Measurements from ENCODE around the gene SUN5.
"Not testable (repeated sequence)": the region's sequence is repeated elsewhere in the genome, so short reads cannot be mapped to it uniquely, and the experiment has no call there.

Gene SUN5

GRCh38 chr20:32960849-32961731, 43.1 kb downstream of the SUN5 start:
- Histone ChIP-seq H3K4me3 (replicated peaks; ENCODE audit: low read depth, low read length) (no peak overlapping the region), H3K27me3 (replicated peaks; ENCODE audit: control insufficient read depth, insufficient read depth, low read length) (no peaks in the 10 kb centered on the region), H3K36me3 (ENCODE audit: control insufficient read depth, insufficient read depth, low read length) (no peaks in the 10 kb centered on the region)
- no peak for DNase-seq (ENCODE audit: extremely low read depth, insufficient read length)
- no peak for TF ChIP-seq CTCF (IDR thresholded peaks at IDR 0.05; ENCODE audit: insufficient read depth, low read length, poor library complexity, severe bottlenecking)

- H3K36me3 ChIP-seq (ENCODE audit: control insufficient read depth, insufficient read depth, low read length), result no peaks in the 10 kb centered on the region
- no peak overlapping the region for H3K4me3 ChIP-seq (replicated peaks; ENCODE audit: low read depth, low read length)
- H3K27me3 ChIP-seq (replicated peaks; ENCODE audit: control insufficient read depth, insufficient read depth, low read length), result no peaks in the 10 kb centered on the region
- no peak for DNase-seq (ENCODE audit: extremely low read depth, insufficient read length)
- TF ChIP-seq CTCF (IDR thresholded peaks at IDR 0.05; ENCODE audit: insufficient read depth, low read length, poor library complexity, severe bottlenecking), result no peak
These were observed 44.1 kb downstream of the SUN5 start for GRCh38 chr20:32960222-32960518.

- H3K27me3 ChIP-seq (replicated peaks; ENCODE audit: control insufficient read depth, insufficient read depth, low read length), result no peaks in the 10 kb centered on the region
- no peak for DNase-seq (ENCODE audit: extremely low read depth, insufficient read length)
- no peak for TF ChIP-seq CTCF (IDR thresholded peaks at IDR 0.05; ENCODE audit: insufficient read depth, low read length, poor library complexity, severe bottlenecking)
- no peak overlapping the region for H3K4me3 ChIP-seq (replicated peaks; ENCODE audit: low read depth, low read length)
- H3K36me3 ChIP-seq (ENCODE audit: control insufficient read depth, insufficient read depth, low read length), result no peaks in the 10 kb centered on the region
These were observed 44.6 kb downstream of the SUN5 start for GRCh38 chr20:32959351-32960221.

- no peak for TF ChIP-seq CTCF (IDR thresholded peaks at IDR 0.05; ENCODE audit: insufficient read depth, low read length, poor library complexity, severe bottlenecking)
- Histone ChIP-seq H3K36me3 (ENCODE audit: control insufficient read depth, insufficient read depth, low read length) (no peaks in the 10 kb centered on the region), H3K27me3 (replicated peaks; ENCODE audit: control insufficient read depth, insufficient read depth, low read length) (no peaks in the 10 kb centered on the region), H3K4me3 (replicated peaks; ENCODE audit: low read depth, low read length) (no peak overlapping the region)
- DNase-seq (ENCODE audit: extremely low read depth, insufficient read length), result no peak
These were observed 45.7 kb downstream of the SUN5 start for GRCh38 chr20:32958574-32958973.

- Histone ChIP-seq H3K36me3 (ENCODE audit: control insufficient read depth, insufficient read depth, low read length) (no peaks in the 10 kb centered on the region), H3K4me3 (replicated peaks; ENCODE audit: low read depth, low read length) (no peak overlapping the region), H3K27me3 (replicated peaks; ENCODE audit: control insufficient read depth, insufficient read depth, low read length) (no peaks in the 10 kb centered on the region)
- no peak for TF ChIP-seq CTCF (IDR thresholded peaks at IDR 0.05; ENCODE audit: insufficient read depth, low read length, poor library complexity, severe bottlenecking)
- no peak for DNase-seq (ENCODE audit: extremely low read depth, insufficient read length)
These were observed 46.8 kb downstream of the SUN5 start for GRCh38 chr20:32957459-32957858.

GRCh38 chr20:32950539-32950938, 53.7 kb downstream of the SUN5 start:
- H3K27me3 ChIP-seq (replicated peaks; ENCODE audit: control insufficient read depth, insufficient read depth, low read length); H3K36me3 ChIP-seq (ENCODE audit: control insufficient read depth, insufficient read depth, low read length); H3K4me3 ChIP-seq (replicated peaks; ENCODE audit: low read depth, low read length); DNase-seq (ENCODE audit: extremely low read depth, insufficient read length): not testable (repeated sequence)

Data from GM06990 (cell line).